T47D (cell line): Measurements from ENCODE around the gene ID2.

Experiments
- DNase-seq, 2 experiments: peaks; one replicate each; pipeline versions ENCODE4 v3.0.0 to v3.0.0-alpha.2; 2011 to 2012; ENCODE audit warnings: low read depth in 1 of 2, low spot score in 1 of 2
- JUND ChIP-seq: IDR thresholded peaks from 2 replicates; pipeline ENCODE4 v1.6.1; 2012; ENCODE audit warnings: low read depth
- in situ Hi-C: cut with HindIII; loops from 2 replicates; pipeline ENCODE4 v1.10.0; 2016; ENCODE audit warnings: low sequenced_read_pairs, low pct_unique_long_range_greater_than_20kb

Gene ID2

DNA sequence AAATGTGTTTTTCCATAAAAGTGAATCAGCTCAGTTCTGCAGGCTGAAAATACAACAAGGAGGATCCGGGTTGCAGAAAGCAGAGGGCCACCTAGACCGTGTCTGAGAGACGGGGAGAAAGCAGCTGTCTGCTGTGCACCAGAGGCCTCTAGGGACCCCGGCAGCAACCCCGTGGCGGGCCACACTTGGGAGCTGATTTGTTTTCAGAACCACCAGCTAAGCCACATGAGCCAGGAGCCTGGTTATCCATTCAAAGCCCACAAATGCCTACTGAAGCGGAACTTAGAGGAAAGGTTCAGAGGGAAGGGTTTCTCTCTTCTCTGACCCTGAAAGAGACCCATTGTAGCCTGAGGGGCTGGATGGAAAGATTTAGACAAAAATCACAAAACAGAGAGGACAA is 28.4 kb upstream of the ID2 start:
- no peak for DNase-seq
- no peak for TF ChIP-seq JUND
- in situ Hi-C loops, result no loop called here

DNA sequence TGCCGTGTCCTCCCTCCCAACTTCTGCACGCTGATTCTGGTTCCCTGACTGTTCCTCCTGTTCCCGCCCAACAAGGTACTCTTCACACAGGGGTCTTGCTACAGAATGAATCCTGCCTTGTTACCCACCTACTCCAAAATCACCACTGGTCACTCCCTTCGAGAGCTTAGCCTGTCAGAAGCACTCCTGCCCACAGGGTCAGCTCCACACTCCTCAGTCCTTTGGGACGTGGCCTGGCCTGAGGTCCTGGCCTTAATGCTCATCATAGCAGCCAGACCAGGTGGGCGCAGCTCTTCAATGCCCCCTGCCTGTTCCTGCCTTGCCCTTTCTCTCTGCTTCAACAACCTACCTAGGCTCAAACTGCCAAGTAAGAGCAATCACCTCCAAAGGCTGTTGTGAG is 27.8 kb upstream of the ID2 start:
- in situ Hi-C loops, result no loop called here
- DNase-seq, result no peak
- no peak for TF ChIP-seq JUND

DNA sequence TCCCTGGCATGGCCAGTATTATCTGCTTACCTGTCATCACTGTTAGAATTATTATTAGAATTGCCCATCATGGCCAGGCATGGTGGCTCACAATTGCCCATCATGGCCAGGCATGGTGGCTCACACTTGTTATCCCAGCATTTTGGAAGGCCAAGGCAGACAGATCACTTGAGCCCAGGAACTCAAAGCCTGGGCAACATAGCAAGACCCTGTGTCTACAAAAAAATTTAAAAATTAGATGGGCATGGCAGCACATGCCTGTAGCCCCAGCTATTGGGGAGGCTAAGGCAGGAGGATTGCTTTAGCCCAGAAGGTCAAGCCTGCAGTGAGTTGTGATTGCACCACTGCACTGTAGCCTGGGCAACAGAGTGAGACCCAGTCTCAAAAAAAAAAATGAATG is 27.4 kb upstream of the ID2 start:
- no peak for DNase-seq
- no peak for TF ChIP-seq JUND
- in situ Hi-C loops, result no loop called here

DNA sequence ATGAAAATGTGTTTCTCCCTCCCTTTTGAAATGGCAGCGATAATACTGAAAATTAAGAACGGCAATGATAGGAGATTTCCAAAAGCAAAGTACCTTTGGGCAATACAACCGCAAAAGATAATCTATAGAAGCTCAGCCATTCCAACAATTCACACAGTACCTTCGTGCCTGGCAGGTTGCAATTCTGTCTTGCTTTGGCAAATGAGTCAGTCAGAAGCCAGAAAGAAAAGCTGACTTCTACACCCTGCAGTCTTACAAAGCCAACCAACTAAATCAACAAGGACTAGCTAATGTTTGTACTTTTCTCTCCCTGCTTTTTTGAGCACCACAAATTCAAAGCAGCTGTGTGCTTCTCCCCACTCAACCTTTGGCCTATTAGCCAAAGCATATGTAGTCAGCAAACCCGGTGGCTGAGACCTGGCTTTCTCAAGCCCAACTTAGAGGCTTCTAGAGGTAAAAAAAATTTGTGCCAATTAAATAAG is 25.7 kb upstream of the ID2 start:
- DNase-seq, result no peak
- TF ChIP-seq JUND, result no peak
- in situ Hi-C loops, result no loop called here

DNA sequence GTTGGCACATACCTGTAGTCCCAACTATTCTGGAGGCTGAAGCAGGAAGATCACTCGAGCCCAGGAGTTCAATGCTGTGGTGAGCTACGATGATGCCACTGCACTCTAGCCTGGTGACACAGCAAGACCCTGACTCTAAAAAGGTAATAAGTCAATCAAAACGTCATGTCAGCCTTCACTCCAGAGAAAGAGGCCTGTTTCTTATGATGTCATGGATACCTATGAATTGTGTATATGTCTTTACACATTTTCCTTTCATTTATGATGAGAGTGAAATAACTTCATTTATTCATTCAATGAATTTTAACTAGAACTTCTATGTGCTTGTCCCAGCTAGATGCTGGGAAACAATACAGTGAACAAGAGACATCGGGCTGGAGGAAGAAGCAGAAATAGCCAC is 25.0 kb upstream of the ID2 start:
- in situ Hi-C loops, result no loop called here
- no peak for DNase-seq
- TF ChIP-seq JUND, result no peak

DNA sequence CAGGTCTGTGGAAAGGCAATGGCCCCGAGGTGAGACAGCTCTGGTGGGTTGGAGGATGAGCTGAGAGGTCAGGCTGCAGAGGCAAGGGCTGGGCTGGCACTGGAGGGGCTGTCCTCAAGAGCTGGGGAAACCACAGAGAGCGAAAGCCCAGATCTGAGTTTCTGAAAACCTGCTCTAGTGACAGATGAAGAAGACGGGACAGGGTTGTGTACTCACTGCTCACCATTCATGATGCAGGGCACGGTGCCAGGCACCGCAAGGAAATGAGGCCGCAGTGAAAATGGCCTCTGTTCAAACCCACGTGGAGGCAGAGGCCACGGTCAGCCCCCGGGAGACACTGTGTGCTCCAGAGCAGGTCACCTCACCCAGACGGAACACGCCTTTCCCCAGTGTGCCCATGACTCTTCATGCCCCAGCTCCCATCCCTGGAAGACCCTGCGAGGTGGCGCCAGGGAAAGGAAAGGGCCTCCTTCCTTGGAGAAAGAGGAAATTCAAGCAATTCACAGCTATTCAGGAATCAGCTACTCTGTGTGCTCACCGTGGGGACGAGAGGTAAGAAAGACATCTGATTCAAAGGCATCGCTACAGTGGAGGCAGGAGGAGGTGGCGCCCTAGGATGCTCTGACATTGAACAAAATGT is 24.3 kb upstream of the ID2 start:
- no peak for DNase-seq
- in situ Hi-C loops, result no loop called here

DNA sequence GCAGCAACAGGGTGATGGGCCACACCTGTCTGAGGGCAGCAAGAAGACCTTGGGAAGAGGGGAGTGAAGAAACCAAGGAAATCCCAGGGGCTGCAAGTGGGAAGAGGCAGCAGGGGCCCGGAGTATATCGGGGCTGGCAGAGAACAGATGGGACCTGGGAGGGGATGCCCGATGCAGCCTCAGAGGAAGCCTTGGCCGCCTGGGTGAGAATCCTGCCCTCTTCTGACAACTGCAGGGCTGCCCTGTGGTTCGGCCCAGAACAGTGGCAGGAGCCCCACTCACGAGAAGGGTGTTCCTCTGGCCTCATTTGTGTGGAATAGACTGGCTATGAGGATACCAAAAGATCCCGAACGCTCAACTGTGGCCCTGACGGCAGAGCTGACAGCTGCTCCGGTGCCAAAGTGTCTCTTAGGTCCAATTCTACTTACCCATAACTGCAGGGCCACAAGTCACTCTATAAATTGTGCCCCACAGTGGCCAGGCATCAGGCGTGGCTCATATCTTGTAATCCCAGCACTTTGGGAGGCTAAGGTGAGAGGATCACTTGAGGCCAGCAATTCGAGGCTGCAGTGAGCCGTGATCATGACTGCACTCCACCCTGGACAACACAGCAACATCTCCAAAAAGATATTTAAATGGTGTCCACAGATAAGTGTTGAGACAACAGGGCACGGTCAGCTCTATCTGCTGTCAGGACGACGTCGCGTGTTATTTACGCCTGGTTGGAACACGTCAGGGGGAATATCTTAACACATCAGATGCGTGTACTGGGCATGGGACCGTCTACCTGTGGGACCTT is 23.6 kb upstream of the ID2 start:
- TF ChIP-seq JUND, result no peak
- in situ Hi-C loops, result no loop called here
- no peak for DNase-seq

More for the DNA sequence above, 24.3 kb upstream of the ID2 start:
- TF ChIP-seq JUND, result no peak

DNA sequence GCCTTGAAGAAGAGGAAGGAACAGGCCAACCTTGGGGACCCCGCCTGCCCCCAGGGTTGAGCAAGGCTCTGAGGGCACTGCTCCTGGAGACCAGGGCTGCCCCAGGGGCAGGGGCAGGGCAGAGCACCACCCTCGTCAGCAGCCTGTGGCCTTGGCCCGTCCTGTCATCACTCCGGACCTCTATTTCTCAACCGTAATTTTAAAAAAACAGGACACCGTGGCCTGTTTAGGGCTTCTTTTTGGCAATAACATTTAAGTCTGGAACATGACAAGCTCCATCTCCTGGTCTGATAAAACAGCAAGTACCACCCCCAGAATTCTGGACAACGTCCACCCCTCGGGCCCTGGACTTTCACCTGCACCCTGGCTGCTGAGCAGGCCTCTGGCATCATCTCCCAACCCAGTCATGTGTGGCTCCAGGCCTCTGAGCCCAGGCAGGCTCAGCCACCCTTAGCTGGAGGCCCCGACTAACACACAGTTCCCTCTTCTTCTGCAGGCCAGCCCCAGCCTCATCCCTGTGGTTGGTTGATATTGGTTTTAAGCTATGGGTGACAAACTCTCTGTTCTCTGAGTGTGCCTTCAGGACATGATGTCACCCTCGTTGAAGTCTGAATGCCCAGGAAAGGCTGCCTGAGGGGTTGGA is 22.6 kb upstream of the ID2 start:
- in situ Hi-C loops, result no loop called here
- TF ChIP-seq JUND, result no peak
- DNase-seq, result no peak

DNA sequence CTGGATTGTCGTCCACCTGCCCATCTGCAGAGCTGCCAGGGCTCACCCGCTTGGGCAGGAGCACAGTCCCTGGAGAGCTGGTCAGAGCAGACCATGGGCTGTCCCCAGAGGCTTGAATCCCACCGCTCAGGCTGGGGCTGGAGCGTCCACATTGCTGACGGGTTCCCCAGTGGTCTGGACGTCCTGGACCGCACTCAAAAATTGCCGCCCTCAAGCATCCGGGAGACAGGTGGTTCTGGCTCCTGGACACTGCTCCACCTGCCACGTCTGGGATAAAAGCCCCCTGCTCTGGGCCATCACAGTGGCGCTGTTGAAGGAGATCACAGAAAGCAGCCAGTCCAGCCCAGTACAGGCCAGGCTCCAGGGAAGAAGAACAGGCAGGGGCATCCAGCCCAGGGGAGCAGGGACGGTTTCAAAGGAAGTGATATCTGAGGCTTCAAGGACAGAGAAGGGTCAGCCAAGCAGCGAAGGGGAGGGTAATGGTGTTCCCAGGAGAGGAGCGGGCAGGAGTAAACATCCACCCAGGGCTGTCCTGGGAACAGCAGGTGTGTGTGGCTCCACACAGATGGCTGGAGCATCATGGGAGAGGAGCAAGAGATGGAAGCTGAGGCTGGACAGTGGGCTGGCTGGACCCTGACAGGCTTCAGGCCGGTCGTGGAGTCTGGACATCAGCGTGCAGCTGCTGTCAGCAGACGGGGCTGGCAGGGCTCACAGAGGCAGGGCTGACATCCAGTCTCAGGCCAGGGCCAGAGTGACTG is 21.9 kb upstream of the ID2 start:
- in situ Hi-C loops, result no loop called here
- TF ChIP-seq JUND, result no peak
- DNase-seq, result no peak

DNA sequence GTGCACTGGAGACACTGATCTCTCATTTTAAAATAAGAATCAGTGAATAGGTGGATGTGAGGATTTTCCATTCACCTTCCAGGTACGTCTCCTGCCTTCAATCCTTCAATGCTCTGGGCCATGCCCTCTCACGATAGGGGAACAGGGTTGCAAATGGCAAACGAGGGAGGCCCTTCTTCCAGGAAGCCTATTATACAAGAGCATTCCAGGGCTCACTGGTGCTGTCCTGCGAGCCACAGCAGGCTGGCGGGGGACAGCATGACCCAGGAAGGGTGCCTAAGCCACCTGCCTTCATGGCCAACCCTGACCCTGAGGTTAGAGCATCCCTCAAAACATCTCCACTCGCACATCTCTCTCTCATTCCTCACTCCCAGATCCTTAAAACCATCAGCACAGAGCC is 20.6 kb upstream of the ID2 start:
- DNase-seq, result no peak
- TF ChIP-seq JUND, result no peak
- in situ Hi-C loops, result no loop called here

DNA sequence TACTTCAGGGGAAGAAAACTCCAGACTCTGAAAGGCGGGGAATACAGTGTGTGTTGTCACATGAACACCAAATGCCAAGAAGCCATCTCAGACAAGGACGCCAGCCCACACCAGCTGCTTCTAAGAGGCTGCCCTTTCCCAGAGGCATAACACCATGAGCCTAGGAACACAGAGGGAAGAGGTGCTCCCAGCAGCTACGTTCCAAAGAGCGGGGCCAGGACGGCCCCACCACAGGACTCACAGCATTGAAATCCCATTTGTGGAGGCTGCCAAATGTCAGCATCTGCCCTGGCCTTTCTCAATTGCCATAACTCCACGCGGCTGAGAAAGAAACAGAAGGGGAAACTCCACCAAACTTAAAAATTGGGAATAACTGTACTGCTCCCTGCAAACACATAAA is 20.1 kb upstream of the ID2 start:
- no peak for TF ChIP-seq JUND
- no peak for DNase-seq
- in situ Hi-C loops, result no loop called here

DNA sequence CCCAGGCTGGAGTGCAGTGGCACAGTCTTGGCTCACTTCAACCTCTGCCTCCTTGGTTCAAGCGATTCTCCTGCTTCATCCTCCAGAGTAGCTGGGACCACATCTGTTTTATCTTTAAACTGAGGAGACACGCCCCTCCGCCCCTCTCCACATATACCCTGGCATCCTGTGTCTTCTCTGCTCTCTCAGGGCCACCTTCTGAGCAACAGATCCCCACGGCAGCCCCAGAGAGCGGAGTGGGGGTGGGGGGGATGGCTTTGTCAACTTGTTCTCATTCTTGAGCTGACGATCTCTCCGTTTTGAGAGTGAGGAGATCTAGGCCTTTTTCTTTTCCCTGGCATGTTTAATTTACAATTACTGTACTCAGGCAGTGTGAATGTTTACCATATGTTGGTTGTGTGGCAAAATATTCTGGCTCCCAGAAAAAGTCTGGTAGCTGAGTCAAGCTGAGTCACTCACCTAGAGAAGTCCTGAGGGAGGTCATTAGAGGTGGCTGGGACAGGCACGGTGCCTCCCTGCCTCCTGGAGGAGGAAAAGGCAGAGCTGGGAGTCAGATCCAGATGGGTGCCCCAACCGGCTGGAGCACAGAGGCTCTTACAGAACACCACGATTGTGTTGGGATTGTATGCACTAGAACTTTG is 19.5 kb upstream of the ID2 start:
- TF ChIP-seq JUND, result no peak
- DNase-seq, result no peak

More for the DNA sequence above, 19.5 kb upstream of the ID2 start:
- in situ Hi-C loops, result no loop called here
